Measurements from ENCODE around the gene SLCO4A1.

SLCO4A1 gene

DNA sequence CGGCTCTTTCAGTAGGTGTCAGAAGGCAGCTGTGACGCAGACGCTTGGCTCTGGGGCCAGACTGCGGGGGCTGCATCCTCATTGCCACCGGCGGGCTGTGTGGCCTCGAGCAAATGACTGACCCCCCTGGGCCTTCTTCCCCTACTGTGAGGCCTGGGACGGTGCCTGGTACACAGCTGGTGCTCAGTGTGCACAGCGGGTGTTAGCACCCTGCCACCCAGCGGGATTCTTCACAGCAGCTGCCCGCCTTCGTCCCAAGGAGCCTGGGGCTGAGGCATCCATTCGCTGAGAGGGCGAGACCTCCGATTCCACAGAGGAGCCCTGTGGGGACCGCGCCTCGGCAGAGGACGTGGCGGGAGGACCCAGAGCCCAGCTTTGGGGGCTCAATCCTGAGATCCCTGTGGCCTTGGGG, 10.6 kb downstream of the SLCO4A1 start:
- DNase-seq, result no peak

DNA sequence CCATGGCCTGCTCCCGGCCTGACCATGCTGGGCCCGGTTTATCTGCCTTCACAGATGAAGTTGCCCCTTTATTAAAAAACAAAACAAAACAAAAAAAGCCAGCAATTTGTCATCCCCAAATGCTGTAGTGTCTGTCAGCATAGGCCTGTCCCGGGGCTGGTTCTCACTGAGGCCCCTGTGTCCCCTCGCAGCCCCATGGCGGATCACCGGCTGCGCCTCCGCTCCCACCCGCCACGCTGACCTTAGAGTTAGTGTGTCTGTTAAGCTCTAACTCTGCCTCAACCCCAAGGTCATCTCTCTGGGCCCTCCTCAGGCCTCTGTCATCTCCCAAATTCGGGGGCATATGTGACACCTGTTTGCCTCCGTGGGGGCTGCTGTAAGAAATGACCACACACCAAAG, 11.1 kb downstream of the SLCO4A1 start:
- DNase-seq, result no peak

DNA sequence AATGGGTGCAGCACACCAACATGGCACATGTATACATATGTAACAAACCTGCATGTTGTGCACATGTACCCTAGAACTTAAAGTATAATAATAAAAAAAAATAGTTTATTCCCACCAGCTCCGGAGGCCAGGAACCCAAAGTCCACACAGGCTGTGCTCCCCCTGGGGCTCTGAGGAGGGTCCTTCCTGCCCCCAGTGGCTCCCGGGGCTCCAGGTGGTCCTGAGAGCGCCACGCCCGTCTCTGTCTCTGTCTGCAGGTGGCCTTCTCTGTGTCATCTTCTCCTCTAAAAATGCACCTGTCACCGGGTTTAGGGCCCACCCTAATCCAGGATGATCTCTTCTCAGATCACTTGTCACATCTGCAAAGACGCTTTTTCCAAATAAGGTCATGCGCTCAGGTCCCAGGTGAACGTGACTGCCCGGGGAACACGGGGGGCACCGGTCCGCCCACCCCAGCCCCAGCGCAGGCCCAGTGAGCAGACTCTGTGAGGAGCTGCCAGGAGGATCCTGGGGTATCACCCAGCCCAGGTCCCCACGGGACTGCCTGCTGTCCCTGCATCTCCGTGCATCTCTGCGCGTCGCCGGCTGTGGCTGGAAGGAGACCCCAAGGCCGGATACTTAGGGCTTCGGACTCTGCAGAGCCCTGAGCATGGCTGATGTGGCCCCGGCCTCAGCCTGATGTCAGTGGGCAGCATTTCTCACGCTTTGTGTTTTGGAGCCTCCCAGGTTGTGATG, 11.8 kb downstream of the SLCO4A1 start:
- DNase-seq, result no peak

DNA sequence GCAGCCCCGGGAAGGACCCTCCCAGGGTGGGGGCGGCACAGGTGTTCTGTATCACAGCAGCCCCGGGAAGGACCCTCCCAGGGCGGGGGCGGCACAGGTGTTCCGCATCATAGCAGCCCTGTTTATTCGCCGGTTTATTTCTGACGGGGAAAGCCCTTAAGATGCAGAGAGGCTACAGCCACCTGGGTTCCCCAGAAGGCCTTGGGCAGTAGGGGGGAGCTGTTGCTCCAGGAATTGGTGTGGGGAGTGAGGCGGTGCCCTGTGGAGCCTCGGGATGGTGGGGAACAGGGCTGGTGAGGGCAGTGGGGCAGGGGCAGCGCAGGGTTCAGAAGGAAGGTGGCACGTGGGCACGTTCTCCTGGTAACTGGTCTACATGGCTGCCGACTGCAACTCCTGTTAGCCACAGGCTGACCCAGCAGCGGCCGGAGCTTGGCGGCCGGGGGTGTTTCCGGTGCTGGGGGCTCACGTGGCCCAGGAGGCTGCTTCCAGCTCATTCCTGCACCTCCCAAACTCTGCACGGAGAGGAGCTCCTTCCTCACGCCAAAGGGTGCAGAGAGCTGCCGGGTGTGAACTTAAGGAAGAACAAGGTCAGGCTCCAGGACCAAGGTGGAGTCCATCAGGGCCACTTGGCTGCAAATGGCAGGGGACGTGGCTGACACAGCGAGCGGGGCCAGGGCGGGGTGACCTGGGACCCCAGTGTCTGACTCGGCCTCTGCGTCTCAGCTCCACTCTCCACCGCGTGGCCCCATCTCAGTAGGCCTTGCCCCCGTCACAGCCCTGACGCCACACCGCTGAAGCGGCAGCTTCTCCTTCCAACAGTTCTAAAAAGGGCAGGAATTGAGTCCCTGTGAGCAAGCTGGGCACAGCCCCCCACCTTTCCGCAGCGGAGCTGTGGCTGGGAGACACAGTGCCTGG, 13.2 kb downstream of the SLCO4A1 start:
- no peak for DNase-seq

DNA sequence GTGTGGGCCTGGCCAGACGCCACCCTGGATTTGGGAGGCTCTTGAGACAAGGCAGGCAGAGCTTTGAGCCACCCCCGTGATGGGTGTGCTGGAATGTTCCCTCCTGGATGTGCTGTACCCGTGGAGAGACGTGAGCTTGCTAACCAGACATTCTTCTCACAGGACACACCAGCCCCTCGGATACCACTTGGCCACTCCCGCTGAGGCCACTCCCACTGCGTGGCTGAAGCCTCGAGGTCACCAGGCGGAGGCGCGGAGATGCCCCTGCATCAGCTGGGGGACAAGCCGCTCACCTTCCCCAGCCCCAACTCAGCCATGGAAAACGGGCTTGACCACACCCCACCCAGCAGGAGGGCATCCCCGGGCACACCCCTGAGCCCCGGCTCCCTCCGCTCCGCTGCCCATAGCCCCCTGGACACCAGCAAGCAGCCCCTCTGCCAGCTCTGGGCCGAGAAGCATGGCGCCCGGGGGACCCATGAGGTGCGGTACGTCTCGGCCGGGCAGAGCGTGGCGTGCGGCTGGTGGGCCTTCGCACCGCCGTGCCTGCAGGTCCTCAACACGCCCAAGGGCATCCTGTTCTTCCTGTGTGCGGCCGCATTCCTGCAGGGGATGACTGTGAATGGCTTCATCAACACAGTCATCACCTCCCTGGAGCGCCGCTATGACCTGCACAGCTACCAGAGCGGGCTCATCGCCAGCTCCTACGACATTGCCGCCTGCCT, 14.1 kb downstream of the SLCO4A1 start:
- no peak for DNase-seq

DNA sequence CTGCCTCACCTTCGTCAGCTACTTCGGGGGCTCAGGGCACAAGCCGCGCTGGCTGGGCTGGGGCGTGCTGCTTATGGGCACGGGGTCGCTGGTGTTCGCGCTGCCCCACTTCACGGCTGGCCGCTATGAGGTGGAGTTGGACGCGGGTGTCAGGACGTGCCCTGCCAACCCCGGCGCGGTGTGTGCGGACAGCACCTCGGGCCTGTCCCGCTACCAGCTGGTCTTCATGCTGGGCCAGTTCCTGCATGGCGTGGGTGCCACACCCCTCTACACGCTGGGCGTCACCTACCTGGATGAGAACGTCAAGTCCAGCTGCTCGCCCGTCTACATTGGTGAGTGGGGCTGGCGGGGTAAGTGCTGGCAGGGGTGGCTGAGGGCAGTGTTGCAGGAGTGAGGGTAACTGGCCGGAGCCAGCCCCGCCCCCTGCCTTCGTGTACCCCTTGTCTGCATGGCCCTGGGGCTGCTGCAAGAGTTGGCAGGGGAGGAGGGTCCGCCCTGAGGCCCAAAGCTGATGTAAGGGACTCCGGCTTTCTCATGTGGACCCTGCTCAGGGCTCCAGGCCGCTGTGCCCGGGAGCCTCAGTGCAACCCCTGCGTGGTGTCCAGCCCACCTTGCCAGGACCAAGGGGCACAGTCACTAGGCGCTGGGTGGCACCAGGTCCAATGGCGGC, 14.8 kb downstream of the SLCO4A1 start:
- no peak for DNase-seq

DNA sequence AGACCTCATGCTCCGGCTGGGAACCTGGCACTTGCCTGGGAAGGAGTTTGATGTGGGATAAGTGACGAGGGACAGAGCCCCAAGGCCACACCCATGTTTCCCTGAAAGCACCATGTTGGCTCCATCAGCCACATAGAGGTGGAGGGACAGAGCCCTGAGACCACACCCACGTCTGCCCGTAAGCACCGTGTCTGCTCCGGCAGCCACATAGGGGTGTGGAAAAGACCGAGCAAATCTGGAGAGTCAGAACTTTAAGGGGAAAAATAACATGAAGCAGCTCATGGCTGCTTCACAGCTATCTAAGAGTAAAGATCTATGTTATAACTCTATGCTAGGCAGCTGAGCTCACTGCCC, 15.3 kb downstream of the SLCO4A1 start:
- no peak for DNase-seq

DNA sequence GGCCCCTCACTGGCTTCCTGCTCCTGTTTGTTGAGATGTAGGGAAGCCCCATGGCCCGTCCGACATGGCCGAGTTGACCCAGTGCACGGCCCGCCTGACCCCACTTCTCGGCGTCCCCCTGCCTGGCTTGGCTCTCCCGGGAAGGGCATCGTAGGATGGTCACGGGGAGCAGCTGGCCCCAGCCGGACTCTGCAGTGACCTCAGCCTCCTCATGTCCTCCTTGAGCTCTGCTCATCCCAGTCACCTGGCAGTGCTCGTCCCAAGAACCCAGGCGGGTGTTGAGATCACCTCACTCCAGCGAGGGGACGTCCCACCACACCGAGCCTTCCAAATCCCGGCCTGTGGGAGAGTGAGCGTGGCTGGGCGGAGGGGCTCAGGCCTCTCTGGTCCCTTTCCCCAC, 15.7 kb downstream of the SLCO4A1 start:
- DNase-seq, result no peak

DNA sequence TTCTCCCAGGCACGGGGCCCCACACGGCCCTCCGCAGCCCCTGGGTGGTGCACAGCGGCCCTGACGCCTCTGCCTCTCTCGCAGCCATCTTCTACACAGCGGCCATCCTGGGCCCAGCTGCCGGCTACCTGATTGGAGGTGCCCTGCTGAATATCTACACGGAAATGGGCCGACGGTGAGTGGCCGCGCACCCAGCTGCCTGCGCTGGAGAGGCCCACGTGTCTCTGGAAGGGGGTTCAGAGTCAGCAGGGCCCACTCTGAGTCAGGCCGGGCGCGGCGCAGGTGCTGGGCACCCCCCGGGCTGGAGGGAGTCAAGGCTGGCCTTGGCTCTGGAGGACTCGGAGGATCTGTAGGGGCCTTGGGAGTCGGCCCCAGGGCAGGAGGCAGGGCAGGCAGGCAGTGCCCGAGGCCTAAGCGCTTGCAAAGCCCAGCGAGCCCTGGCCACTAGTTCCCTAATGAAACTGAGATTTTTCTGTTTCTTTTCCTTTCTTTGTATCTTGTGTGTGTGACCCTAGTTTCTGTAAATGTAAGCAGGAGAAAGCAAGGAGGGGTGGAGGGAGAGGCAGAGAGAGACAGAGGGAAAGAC, 16.4 kb downstream of the SLCO4A1 start:
- DNase-seq, result no peak

DNA sequence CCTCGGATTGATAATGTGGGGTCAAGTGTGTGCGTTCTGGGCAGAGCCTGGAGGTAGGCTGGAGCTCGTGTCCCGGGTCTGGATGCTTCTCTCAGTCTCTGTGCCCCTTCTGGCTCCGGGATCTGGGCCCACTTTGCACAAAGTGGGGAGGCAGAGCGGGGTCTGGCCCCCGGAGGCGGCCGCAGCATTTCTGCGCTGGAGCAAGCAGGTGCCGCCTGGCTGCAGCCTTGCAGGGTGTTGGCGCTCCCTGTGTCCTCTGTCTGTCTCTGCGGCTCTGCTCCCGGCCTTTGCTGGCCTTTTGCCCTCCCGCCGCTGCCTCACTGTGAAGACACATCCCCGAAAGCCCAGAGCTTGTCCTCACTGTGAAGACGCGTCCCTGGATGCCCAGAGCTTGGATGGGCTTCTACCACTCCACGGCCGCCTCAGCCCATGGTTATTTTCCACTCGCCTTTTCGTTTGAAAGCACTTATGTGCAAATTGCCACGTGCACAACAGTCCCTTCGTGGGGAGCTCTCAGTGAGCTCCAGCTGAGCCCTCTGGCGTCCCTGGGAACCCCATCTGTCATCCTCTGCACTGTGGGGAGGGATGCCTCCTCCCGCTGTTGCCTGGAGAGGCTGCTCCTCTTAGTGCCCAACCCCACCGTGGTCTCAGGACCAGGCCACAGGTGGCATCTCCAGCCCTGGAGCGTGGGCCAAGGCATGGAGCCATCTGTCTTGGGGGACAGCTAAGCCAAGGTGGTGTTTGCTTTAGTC, 17.4 kb downstream of the SLCO4A1 start:
- DNase-seq, result no peak

DNA sequence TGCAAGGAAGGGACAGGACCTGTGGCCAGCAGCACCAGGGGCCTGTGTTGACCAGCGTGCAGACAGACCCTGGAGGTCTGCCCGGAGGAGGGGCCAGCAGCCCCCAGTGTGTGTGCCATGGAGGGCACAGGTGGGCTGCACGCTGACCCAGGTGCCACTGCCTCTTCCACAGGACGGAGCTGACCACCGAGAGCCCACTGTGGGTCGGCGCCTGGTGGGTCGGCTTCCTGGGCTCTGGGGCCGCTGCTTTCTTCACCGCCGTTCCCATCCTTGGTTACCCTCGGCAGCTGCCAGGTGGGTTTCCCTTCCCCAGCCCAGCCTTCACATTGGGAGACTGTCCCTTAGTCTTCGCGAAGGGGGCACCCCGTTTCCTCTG, 17.9 kb downstream of the SLCO4A1 start:
- no peak for DNase-seq

DNA sequence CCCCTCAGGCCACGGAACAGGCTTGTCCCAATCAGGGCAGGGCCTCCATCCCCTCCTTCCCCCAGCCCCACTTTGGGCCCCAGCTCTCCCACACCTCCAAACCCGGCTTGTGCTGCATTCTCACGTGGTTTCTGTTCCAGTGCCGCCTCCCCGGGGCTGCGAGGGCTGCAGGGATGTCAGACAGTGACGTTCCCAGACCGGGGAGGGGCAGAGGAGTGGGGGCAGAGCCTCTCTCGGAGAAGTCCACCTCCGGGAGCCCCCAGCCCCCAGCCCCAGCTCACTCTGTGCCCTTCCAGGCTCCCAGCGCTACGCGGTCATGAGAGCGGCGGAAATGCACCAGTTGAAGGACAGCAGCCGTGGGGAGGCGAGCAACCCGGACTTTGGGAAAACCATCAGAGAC, 18.5 kb downstream of the SLCO4A1 start:
- DNase-seq, result no peak

DNA sequence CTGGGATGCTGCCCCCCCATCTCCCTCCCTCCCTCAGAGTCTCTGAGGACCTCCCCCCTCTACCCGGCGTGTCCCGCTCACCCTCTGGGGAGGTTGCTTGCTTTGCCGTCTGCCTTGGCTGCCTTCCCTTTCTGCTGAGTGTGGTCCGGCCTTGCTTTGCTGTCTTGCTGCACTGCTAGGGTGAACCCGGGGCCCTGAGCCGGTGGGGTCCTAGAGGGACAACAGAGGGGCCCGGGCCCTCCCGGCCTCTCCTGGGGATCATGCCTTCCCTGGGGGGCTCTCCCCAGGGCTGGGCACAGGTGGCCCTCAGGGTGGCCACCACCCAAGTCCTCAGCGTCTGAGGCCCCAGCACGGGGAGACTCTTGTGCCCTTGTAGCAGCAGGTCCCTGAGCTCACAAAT, 19.3 kb downstream of the SLCO4A1 start:
- DNase-seq, result no peak

DNA sequence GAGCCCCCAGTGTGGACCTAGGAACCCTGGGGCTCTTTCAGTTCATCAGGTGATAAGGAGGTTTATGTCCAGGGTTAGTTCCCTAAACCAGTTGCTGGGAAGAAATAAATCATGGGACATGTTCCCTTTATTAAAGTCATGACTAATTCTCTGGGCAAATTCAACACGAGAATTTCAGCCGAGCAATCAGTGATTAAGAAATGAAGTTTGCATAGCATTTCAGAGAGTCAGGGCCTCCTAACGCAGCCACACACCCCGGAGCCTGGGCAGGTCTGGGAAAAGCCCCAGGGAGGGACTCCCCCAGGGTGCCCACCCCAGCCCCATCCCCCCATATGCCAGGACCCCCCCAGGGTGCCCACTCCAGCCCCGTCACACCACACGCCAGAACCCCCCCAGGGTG, 20.1 kb downstream of the SLCO4A1 start:
- no peak for DNase-seq

DNA sequence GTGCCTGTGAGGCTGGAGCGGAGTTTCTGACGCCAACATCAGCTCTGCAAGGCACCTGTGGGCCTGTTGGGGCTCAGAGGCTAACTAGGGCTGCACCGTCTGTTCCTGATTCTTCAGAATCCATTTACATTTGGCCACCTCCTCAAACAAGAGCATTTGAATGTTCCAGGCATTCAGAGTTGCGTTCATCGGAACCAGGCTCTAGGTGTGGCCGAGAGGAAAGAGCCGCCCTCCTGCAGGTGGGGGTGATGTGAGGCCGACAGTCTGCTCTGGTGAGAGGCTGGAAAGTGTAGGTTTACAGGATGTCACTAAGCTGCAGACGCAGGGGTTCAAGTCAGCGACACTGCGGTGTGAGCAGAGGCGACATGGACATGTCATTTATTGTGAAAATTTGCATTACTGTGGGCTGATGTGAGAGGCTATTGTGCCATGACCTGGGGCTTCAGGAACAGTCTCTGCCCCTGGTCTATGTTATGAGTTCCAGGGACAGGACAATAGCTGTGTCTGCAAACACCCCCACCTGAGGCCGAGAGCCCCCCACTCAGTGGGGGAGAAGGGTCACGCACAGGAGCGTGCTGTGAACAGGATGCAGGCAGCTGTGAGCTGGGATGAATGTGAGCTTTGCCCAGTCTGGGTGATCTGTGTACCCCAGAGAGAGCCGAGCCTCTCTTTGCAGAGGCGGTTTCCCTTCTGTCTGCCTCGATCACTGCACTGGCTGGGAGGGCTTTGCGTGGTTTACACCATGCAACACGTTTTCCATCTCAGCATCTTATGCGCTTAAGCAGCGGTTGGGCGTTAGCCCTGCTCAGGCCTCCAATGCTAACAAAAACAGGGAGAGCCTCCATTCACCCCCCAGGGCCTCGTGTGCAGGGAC, 21.1 kb downstream of the SLCO4A1 start:
- no peak for DNase-seq

DNA sequence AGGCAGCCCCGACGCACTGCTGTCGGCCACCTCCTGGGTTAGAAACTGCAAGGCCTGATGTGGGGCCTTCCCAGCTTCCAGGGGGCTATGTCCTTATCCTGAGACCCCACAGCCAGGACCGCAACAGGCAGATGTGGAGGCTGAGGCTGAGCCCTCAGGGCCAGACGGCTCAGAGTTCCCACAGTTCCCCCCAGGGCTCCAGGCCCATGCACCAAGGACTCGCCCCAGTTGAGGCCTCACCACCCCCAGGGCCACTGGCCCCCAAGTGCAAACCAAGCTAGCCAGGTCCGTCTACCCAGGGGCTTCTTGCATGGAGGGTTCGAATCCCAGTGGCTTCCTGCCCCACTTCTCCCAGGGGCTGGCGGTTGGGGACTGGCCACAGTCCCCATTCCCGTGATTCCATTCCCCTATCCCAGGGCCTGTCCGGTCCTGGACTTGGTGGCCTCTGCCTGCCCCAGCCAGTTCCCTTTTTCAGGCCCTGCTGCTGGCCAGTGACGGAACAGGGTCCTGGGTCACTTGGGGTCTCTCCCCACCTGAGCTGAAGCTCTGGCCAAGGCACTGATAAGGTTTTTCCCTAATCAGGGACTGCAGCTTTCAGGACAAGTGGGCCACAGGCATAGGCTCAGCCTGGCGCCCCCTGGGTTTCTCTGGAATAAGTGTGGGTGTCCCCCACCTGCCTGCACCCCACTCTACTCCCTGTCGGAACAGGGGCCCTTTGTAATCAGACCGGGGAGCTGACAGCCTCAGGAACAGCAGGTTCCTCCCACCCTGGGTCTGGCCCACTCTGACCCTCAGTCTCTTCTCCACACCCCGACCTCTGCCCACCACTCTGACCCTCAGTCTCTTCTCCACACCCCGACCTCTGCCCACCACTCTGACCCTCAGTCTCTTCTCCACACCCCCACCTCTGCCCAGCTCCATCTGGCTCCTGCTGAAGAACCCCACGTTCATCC, 22.0 kb downstream of the SLCO4A1 start:
- DNase-seq, result no peak

DNA sequence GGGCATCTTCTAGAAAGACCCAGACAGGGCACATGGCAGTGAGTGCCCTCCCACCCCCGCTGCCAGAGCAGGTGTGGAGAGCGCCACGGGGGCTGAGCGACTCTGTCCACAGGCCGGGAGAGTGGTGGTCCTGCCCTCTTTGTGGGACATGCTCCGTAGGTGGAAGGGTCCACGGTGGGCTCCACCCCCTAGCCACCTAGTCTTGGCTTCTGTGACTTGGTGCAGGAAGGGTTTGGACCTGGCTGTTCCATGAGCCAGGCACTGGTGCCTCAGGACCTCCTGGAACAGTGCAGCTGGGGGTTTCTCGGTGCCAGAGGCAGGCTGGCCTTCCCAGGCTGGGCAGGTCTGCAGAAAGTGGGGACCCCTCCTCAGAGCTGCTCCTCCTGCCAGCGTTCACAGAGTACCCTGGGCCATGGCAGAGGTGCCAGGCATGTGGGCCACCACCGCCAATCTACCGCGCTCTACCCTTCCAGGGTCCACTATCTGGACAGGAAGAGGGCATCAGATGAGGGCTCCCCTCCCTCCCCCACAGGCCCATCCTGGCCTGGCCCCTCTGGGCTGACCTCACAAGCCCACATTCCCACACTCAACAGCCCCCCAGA, 23.0 kb downstream of the SLCO4A1 start:
- no peak for DNase-seq

DNA sequence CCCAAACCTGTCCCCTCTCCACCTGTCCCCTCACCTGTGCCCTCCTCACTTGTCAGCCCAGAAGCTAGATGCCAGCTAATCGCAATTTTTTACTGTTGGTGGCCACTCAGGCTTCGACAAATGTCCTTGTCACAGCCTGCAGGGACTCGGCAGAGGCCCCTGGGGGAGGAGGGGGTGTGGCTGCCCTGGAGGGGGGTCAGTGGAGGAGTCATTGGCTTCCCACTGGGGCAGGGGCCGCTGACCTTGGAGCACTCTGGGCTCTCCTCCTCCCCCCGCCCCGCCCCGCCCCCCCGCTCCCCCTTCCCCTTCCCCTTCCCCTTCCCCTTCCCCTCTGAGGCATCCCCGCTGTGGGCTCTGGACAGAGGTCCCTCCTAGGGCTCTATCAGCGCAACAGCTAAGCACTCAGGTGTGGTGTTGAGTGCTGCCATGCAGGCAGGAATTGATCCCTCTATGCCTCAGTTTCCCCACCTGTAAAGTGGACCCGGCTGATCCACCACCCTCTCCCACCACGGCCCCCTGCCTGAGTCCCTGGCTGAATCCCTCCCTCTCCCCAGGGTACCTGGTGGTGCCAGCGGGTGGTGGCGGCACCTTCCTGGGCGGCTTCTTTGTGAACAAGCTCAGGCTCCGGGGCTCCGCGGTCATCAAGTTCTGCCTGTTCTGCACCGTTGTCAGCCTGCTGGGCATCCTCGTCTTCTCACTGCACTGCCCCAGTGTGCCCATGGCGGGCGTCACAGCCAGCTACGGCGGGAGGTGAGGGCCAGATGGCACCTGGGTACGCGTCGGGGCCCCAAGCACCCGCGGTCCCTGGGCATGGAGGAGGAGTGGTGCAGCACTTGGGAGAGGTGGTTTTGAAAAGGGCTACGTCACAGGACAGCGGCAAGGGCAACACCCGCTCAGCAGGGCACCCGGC, 23.8 kb downstream of the SLCO4A1 start:
- no peak for DNase-seq
